ENCODE results near the gene CACNA2D1.

CACNA2D1 gene

DNA sequence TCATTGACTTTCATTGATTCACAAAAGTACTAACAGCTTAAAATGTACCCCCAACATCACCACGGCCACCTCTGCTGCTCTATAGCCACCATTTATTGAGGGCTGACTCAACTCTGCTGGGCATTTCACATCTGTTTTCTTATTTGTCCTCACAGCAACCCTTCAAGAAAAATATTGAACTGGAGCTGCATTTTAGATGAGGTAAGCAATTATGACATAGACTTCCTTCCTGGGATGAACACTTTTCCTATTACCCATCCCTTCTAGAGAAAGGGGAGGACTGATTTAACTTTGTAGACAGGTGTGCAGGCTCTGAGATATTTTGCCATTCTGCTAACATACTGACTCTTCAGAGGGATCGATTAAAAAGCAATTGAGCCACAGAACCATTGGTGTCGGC is 217.4 kb downstream of the CACNA2D1 start:
- DNase-seq (ENCODE audit: low read depth): no peak

DNA sequence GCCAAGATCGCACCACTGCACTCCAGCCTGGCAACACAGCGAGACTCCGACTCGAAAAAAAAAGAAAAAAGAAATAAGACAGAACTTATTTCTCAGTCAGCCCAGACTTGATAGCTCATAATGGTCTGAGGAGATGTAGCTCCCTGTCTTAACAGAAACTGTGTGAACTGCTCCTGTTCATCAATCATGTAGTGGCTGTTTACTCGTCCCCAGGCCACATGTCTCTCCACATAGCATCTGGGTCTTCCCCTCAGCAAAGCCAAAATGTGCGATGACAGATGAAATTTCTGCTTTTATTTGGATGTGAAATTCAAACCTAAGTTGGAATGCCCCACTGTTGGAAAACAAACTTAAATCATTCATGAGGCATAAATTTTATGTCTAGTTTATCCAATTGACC is 219.0 kb downstream of the CACNA2D1 start:
- no peak for DNase-seq (ENCODE audit: low read depth)

DNA sequence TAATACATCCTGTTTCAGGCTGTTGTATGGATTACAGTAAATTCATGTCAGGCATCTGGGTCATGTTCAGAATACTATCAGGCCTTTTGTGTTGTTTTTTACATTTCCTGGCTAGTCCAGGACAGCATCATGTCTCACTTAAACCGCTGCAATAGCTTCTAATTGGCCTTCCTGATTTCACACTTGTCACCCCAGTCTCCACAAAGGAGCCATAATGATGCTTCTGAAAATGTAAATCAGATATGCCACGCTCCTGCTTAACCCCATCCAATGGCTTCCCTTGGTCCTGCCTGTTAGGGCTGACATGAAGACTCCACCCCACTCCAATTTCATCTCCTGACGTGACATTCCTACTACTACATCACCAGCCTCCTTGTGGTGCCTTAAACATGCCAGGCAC is 220.0 kb downstream of the CACNA2D1 start:
- no peak for DNase-seq (ENCODE audit: low read depth)

DNA sequence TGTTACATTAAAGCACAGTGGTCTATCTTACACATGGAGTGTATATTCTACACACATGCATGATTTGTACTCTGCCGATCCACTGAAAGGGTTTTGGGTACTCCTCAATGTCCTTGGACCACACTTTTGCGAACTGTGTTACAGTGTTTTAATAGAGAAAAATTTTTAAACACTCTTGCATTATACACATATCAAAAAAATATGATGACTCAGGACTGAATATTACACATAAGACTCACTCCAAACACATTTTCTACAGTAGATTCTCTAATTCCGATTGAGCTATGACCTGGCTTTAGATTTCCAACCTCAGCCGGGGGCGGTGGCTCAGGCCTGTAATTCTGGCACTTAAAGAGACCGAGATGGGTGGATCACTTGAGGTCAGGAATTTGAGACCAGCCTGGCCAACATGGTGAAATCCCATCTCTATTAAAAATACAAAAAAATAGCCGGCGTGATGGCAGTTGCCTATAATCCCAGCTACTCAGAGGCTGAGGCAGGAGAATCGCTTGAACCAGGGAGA is 222.4 kb downstream of the CACNA2D1 start:
- DNase-seq (ENCODE audit: low read depth): no peak

DNA sequence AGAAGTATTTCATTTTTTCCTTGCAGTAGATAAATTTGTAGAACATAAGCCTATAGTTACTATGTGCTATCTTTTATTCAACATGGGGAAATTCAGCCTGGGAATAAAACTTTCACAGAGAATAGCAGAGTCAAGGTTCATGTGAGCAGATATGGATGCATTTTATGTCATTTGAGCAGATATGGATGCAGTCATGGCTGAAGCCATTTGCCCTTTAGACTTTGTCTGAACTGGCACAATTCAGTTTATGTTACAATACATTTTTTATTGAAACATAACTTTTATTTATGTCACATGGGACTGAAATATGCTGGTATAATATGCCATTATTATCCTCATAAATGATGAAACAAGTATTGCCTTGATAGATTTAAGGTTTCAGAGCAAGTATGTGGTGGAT is 231.1 kb downstream of the CACNA2D1 start:
- DNase-seq (ENCODE audit: low read depth): no peak

DNA sequence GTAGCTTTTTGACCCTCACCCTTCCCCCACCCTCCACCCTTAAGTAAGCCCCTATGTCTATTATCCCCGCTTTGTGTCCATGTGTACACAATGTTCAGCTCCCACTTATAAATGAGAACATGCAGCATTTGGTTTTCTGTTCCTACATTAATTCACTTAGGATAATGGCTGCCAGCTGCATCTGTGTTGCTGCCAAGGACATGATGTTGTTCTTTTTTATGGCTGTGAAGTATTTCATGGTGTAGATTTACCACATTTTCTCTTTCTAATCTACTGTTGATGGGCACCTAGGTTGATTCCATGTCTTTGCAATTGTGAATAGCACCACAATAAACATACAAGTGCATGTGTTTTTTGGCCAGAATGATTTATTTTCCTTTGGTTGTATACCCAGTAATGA is 232.2 kb downstream of the CACNA2D1 start:
- no peak for DNase-seq (ENCODE audit: low read depth)

DNA sequence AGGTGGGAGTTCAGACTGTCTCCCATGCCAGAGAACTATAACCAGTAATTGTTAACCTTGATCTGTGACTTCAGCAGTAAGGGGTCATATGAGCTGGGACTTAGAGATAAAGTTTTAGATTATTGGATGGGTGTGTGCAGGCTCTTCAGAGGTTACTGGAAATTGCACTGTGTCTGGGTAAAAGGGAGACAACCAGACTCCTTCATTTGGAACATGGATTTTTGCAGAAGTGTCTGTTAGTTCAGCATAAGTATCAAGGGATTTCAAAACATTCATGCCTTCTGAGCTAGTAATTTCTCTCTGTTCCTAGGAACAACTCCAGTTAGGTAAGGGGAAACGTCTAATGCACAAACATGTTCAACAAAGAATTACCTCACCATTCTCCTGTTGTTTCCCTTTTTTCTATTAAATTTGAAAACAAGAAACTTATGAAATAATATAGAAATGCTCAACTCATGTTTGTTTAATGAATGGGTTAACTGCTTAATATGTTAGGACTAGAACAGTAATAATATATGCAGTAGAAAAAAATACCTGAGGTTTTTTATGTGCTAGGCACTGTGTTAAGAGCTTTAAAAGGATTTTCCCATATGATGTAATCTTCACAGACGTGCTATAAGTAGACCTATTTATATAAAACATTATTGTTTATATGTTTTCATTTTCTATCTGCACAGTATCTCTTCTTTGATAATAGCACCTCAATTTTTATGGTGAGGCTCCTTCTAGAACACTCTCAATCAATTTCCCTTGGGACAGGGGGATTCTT is 233.0 kb downstream of the CACNA2D1 start:
- DNase-seq (ENCODE audit: low read depth): no peak

DNA sequence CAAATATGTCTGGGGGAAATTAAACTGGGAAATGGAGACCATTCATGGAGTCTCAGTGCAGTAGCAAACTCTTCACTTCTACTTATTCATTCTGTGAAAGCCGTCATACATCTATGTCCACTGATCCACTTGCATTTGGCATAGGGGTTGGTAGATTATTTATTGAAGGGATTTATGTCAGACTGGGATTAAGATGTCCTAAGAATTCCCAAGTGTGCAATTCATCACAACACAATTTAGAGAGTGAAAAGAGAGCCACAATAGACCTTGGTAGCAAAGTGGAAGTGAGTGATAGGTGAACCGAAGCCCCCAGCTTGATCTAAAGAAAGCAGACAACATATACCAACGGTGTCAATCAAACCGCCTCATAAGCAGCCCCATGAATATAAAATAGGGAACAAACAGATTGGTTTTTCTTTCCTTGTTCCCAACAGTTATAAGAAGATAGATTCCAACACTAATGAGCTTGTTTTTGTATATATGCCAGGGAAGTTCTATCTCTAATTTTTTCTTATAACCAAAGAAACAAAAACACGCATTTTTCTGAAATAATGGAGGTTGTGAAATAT is 234.3 kb downstream of the CACNA2D1 start:
- DNase-seq (ENCODE audit: low read depth): no peak

DNA sequence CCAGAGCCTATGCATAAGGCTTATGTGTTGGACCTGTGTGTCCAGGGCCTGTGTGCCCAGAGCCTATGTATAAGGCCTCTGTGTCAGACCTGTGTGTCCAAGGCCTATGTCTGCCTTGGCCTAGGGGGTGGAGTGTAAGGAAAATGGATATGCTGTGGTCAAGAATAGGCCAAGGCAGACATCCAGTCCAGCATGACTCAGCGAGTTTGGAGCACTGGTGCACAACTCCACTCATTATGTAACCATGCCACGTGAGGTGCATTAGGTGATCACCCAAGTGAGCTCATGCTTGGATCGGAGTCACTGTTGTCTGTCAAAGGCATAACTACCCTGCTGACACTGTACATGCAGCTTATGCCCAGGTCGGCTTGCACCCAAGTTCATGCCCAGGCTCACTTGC is 238.9 kb downstream of the CACNA2D1 start:
- DNase-seq (ENCODE audit: low read depth): no peak

DNA sequence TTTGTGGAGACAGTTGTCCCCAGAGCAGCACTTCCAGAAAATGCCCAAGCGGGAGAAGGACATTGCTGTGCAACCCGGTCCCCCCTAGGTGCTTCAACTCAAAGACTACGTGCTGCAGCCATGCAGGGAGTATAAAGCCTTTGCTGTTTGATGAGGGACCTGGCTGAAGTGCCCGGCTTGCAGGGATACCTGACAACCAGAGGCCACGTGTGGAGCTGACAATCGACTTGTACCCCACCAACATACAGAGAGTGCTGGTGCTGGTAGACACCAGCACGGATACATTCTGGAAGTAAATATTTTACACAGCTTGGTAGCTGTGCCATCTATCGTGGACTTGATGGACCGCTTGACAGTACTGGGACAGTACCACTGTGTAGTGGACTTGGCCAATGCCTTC is 240.6 kb downstream of the CACNA2D1 start:
- DNase-seq (ENCODE audit: low read depth): no peak

DNA sequence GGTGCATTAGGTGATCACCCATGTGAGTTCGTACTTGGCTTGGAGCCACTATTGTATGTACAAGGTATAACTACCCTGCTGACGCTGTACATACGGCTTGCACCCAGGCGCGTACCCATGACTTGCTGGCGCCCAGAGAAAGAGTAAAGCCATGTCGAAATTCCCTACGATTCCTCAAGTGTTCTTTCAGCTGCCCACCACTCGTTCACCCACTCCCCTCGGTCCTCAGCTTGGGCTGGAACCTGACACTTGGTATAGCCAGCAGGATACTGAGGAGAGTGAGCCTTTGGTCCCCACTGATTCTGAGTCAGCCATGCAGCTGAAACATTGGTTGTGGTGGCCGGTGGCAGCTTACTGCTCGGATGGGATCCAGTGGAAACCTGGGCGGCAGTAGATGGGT is 241.5 kb downstream of the CACNA2D1 start:
- DNase-seq (ENCODE audit: low read depth): no peak

DNA sequence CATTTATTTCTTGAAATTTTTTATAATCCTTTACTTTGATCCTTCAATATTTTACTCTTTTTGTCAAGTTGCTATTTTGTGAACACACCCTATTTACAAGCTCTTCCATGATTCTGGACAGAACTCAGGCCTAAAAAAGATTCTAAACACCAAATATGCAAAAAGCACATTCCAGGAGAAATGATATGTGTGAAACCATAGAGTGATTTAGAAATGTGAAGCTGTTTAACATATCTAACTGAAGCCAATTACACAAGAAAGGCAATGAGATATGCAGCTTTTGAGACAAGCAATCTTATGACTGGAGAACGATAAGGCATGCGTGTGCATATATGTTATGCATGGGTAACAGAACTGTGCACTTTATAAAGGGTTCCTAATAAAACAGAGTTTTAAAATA is 243.0 kb downstream of the CACNA2D1 start:
- DNase-seq (ENCODE audit: low read depth): no peak

DNA sequence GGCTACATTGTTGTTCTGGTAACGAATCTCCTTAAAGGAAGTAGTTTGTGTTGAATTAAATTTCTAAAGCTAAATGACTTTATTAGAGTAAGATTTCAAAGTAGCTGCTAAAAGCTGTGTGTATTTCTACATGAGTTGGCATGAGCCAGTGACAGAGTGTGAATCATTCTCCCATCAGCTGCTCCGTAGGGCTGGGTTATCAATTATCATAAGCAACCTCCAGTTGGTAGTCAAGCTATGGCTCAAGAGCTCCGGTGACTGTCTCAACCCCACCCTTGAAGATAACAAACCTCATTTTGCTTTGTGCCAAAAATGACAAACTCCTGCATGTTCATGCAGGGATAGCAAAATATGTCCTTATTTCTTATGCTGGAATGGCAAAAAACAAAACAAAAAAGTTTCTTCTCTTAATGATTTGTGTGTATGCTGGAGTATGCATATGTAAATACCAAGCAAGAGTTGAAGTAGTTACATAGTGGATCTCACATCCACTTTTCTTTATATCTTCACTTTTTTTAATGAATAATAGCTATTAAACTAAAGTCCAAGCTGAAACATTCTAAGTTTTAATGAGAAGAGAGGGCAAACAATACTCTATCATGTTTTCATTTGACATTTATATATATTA is 249.4 kb downstream of the CACNA2D1 start:
- no peak for DNase-seq (ENCODE audit: low read depth)

DNA sequence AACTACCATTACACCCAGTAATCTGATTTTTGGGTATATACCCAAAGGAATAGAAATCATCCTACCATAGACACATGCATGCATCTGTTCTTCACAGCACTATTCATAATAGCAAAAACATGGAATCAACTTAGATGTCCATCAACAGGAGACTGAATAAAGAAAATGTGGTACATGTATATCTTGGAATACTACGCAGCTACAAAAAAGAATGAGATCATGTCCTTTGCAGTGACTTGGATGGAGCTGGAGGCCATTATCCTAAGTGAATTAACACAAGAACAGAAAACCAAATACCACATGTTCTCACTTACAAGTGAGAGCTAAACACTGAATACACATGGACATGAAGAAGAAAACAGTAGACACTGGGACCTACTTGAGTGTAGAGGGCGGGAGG is 254.9 kb downstream of the CACNA2D1 start:
- no peak for DNase-seq (ENCODE audit: low read depth)

DNA sequence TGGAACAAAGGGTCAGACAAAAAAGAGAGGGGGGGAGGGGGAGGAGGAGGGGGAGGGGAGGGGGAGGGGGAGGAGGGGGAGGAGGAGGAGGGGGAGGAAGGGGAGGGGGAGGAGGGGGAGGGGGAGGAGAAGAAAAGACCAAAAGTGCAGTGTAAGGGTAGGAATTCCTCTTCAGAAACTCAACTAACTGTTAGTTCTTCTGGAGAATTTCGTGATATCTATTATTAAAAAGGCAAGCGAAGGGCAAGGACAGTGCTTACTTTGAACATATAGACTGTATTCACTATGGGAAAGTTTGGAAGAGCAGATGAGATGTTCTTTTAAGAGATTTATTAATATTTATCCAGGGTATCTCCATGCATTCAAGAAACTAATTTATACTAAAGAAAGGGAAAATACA is 258.1 kb downstream of the CACNA2D1 start:
- DNase-seq (ENCODE audit: low read depth): no peak

DNA sequence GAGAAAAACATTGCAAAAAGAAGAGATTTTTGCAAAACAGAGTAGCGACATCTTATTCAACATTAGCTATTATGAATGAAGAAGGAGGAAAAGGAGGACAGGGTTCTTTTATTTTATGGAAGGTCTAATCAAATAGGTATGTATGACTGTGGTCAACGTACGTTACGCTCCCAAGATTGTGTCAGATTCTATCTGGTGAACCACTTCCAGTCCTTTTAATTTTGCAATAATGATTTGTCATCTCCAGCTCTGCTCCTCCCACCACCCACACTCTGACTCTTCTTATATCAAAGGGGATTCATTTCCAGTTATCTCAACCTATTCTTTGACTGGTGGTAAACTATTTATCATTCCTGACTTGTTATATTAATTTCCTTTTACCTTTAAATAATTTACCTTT is 259.9 kb downstream of the CACNA2D1 start:
- no peak for DNase-seq (ENCODE audit: low read depth)

DNA sequence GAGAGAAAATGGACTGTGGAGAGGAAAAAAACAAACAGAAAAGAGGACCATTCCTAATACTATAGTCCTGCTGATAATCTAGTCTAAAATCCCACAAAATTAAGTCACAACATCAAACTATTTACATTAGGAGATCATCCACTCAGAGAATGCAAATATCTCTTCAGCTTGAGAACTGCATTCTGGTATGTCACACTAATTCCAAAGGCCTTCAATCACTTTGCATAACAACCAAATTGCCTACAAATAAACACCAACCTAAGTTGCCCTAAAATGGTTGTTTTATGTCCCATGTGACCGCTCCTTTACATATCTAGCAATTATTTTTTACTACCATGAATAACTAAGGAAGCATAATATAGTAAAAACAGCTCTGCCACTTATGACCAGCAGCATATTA is 264.3 kb downstream of the CACNA2D1 start:
- no peak for DNase-seq (ENCODE audit: low read depth)

DNA sequence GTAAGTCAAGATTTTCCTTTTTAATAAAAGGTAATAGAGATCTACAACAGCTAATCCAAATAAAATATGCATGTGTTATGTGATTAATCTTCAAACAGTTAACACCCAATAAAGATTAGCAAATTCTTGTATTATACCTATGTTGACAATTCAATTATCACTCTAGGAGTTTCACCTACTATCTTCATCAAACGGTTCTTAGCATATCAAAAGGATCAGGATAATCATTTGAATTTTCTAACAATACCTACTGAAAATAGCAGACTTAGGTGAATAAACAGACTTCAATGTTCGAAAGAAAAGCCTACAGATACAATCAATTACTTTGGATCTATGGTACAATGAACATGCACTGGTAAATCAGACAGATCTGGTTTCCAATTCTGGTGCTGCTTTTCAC is 268.3 kb downstream of the CACNA2D1 start:
- no peak for DNase-seq (ENCODE audit: low read depth)

DNA sequence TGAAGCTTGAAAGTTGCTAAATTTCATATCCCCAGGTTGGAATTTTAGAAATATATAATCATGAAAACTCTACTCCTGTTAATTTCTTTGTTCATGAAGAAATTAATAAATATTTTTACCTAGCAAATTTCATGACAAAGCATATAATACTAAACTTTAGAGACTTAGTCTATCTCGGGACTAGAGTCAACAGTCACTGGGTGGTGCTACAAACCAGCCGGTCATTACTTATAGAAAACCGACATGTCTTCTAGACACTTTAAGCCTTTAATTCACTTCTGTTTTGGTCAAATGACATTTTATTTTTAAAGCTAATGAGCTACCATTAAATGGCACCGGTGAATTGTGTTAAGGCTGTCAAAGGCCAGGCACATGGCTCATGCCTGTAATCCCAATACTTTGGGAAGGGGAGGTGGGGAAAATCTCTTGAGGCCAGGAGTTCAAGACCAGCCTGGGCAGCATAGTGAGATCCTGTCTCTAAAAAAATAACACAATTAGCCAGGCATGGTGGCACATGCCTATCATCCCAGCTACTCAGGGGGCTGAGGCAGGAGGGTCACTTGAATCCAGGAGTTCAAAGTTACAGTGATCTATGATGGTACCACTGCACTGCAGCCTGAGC is 270.1 kb downstream of the CACNA2D1 start:
- no peak for DNase-seq (ENCODE audit: low read depth)

DNA sequence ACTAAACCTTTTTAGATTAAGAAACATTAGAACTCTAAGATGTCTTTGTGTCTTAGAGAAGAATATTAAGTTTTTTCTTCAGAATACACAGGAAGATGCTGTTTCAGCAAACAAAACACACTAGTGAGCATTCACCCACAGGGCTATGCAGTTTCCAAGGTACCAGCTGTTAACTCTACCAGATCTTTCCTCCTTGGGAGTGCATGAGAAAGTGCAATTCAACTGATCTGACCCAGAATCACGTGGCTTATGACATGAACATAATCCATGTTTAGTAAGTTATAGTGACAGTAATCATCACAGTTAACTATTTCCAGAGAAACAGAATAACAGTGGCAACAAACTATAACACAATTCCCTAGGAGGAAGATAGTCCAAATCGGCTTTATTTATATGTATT is 270.7 kb downstream of the CACNA2D1 start:
- DNase-seq (ENCODE audit: low read depth): no peak

DNA sequence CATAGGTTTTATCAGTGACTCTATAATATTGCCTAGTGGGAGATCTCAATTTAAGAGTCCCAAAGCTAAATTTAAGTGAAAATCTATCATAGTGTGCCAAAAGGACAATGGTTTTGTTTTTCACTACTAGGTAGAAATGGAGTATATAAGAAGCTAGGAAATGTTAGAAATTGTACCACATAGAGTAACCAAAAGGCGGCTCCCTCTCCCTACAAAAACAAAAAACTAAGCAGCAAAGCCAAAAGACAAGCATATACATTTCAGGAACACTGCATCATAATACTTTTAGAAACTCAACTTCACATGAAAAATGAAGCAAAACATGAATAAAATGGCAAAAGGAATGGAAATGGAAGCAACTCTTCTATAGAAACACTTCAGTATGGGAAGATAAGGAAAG is 271.6 kb downstream of the CACNA2D1 start:
- no peak for DNase-seq (ENCODE audit: low read depth)

DNA sequence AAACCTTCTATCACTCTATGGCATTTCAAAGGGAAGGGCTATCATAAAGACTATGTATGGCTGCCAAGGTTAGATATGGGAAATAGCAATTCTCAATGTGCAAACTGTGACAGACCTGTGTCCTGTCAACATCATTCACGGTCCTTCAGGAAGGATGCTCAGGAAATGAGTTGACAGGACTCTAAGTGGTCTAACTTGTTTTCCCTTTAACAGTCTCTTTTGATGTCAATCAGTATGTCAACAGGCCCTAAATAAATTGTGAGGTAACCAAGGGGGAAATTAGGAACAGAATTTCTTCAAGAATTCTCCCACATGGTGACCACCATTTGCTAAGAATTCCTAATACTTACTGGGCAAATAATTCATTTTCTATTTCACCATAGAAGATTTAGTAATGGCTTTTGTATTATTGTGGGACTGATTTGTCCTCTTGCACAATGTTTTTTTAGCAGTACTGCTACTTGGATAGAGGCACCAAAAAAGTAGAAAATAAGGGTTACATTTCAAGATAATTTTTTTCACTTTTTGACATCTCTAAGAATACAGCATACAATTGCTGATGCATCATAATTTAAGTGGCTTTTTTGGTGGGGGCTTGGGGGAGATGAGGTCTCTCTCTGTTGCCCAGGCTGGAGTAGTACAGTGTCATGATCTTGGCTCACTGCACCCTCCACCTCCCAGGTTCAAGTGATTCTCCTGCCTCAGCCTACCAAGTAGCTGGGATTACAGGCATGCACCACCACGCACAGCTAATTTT is 275.8 kb downstream of the CACNA2D1 start:
- DNase-seq (ENCODE audit: low read depth): no peak

Data from stimulated activated CD8-positive, alpha-beta memory T cell treated with anti-CD3 and anti-CD28 coated beads, Interleukin-7, amount 100 ng/mL, for 24 hours (primary cell).